B cell (primary cell): Measurements from ENCODE around the gene ZC3H11A. TPM values are rescaled to one million over a fixed set of nuclear protein-coding genes. Genes with fewer than 3 reads are reported as not detected.

Experiments
- ATAC-seq: fragments of 200-7000 bp; cut with Tn5 transposase; one replicate; pipeline ENCODE4 v1.10.0; 2021; ENCODE audit warnings: low read depth, mild to moderate bottlenecking, moderate number of reproducible peaks, moderate library complexity
- CTCF ChIA-PET: fragments of 350-600 bp; sonication (Branson Sonifier 250); formaldehyde crosslinking; loops from one replicate; lab custom pipeline; 2021; ENCODE audit warnings: antibody characterized with exemption, inconsistent platforms; lab: Charles Lee
- POLR2A ChIA-PET: fragments of 350-600 bp; sonication (Branson Sonifier 250); formaldehyde crosslinking; loops from one replicate; lab custom pipeline; 2021; ENCODE audit warnings: antibody characterized with exemption; lab: Charles Lee
- DNase-seq: peaks from one replicate; pipeline ENCODE4 v3.0.0; 2013
- H2AFZ ChIP-seq: 2 replicates; pipeline ENCODE4 v1.6.1; 2012; ENCODE audit warnings: mild to moderate bottlenecking, low read depth, low read length; ENCODE audit not compliant: insufficient read depth, poor library complexity, severe bottlenecking
- H3K27ac ChIP-seq, 2 donors: 1 replicate in 1 of 2; 2 replicates in 1 of 2; pipeline ENCODE4 v1.5.1; 2012 to 2013; ENCODE audit warnings: low read length in 2 of 2, mild to moderate bottlenecking in 2 of 2, moderate library complexity in 1 of 2
- H3K27me3 ChIP-seq, 4 experiments: fragments of 200-600 bp in 1 of 4; sonication (generic) in 1 of 4; replicated peaks in 1 of 4; 1 replicate in 2 of 4; 2 replicates in 2 of 4; pipeline versions ENCODE4 v1.6.1 to v1.7.0; 2013 to 2016; ENCODE audit warnings: low read length in 3 of 4, mild to moderate bottlenecking in 2 of 4, mixed read lengths in 1 of 4, moderate library complexity in 1 of 4; ENCODE audit not compliant: insufficient read depth in 4 of 4, control insufficient read depth in 3 of 4; ENCODE audit errors: control extremely low read depth in 1 of 4
- H3K36me3 ChIP-seq, 2 experiments: replicated peaks in 1 of 2; 1 replicate in 1 of 2; 2 replicates in 1 of 2; pipeline versions ENCODE4 v1.6.1 to v1.7.1; 2013; ENCODE audit warnings: low read length in 1 of 2; ENCODE audit not compliant: insufficient read depth in 2 of 2, control insufficient read depth in 1 of 2; ENCODE audit errors: control extremely low read depth in 1 of 2, extremely low read depth in 1 of 2
- H3K4me1 ChIP-seq, 2 donors: fragments of 200-600 bp in 1 of 2; sonication (generic) in 1 of 2; 1 replicate in 1 of 2; 2 replicates in 1 of 2; pipeline versions ENCODE4 v1.5.1 to v1.6.1; 2013 to 2017; ENCODE audit warnings: low read length in 2 of 2; ENCODE audit not compliant: control insufficient read depth in 2 of 2, insufficient read depth in 2 of 2
- H3K4me2 ChIP-seq: replicated peaks from 2 replicates; pipeline ENCODE3; 2012; ENCODE audit warnings: mild to moderate bottlenecking, low read depth, low read length; ENCODE audit not compliant: poor library complexity, severe bottlenecking
- H3K4me3 ChIP-seq, 5 experiments: fragments of 200-600 bp in 1 of 5; sonication (generic) in 1 of 5; 1 replicate in 3 of 5; 2 replicates in 2 of 5; pipeline versions ENCODE4 v1.5.1 to v1.7.0; 2011 to 2016; ENCODE audit warnings: low read length in 4 of 5, mild to moderate bottlenecking in 4 of 5, low read depth in 2 of 5, control low read depth in 1 of 5, moderate library complexity in 1 of 5; ENCODE audit not compliant: insufficient read depth in 1 of 5; ENCODE audit errors: control extremely low read depth in 1 of 5, extremely low read depth in 1 of 5
- H3K79me2 ChIP-seq: fragments of 200-600 bp; sonication (generic); one replicate; pipeline ENCODE4 v1.6.0; 2016; ENCODE audit warnings: low read length; ENCODE audit not compliant: control insufficient read depth, insufficient read depth
- H3K9ac ChIP-seq: fragments of 200-600 bp; sonication (generic); 2 replicates; pipeline ENCODE4 v1.6.1; 2017; ENCODE audit warnings: mild to moderate bottlenecking, low read length, moderate library complexity
- H3K9me3 ChIP-seq, 3 donors: one replicate each; pipeline versions ENCODE4 v1.6.1 to v1.7.1; 2013; ENCODE audit warnings: low read length in 2 of 3; ENCODE audit not compliant: control insufficient read depth in 2 of 3, insufficient read depth in 1 of 3; ENCODE audit errors: control extremely low read depth in 1 of 3
- H4K20me1 ChIP-seq: 2 replicates; pipeline ENCODE4 v1.6.0; 2012; ENCODE audit warnings: mild to moderate bottlenecking, low read length; ENCODE audit not compliant: insufficient read depth, control insufficient read depth, poor library complexity, severe bottlenecking
- H3K27ac Mint-ChIP-seq: one replicate; pipeline ENCODE4 v1.8.0; 2021; ENCODE audit warnings: mixed read lengths
- H3K27me3 Mint-ChIP-seq: one replicate; pipeline ENCODE4 v1.8.0; 2021; ENCODE audit warnings: mixed read lengths
- H3K4me1 Mint-ChIP-seq: one replicate; pipeline ENCODE4 v1.8.0; 2021; ENCODE audit warnings: mixed read lengths
- H3K4me3 Mint-ChIP-seq: one replicate; pipeline ENCODE4 v1.8.0; 2021; ENCODE audit warnings: mixed read lengths
- H3K9me3 Mint-ChIP-seq: one replicate; pipeline ENCODE4 v1.8.0; 2022; ENCODE audit warnings: mixed read lengths; ENCODE audit not compliant: insufficient read depth
- CTCF ChIP-seq: fragments of 200-600 bp; IDR thresholded peaks from one replicate; pipeline ENCODE4 v1.8.0; 2022; ENCODE audit warnings: antibody characterized with exemption, mild to moderate bottlenecking
- EZH2 ChIP-seq: IDR thresholded peaks from 2 replicates; pipeline ENCODE4 v1.6.1; 2012; ENCODE audit warnings: borderline replicate concordance, low read depth, mild to moderate bottlenecking, moderate library complexity, low read length; ENCODE audit not compliant: insufficient read depth, poor library complexity, severe bottlenecking
- WGBS: methylation state at CpG from one replicate; pipeline ENCODE4 v1.1.5; 2013; ENCODE audit warnings: missing lambda C conversion rate; ENCODE audit not compliant: insufficient coverage; 5-methylcytosine and 5-hydroxymethylcytosine counted together
- intact Hi-C: fragments of 100-400 bp; cut with micrococcal nuclease; formaldehyde crosslinking; loops from one replicate; pipeline ENCODE4 v1.10.0; 2022
- polyA plus RNA-seq: library from polyadenylated mRNA; depleted of rRNA; stranded (reverse); fragments of >200 nt; gene quantifications from 2 replicates; pipeline ENCODE4 v1.2.3, GENCODE V29; 2012
- total RNA-seq, 2 donors: library from RNA; stranded (reverse); fragments of 120-200 nt in 1 of 2; gene quantifications; 1 replicate in 1 of 2; 2 replicates in 1 of 2; pipeline versions ENCODE4 v1.2.3 to v1.2.4, GENCODE V29; 2013 to 2022

ZC3H11A gene
- total and polyA plus RNA-seq, 2 donors (not counting 1 experiment from before 2014, with no cell fraction given), result 72.1 to 130 TPM

- Mint-ChIP-seq H3K4me1 (peaks cover 22% of the 10 kb centered on the region), H3K27ac (no peak overlapping the region), H3K4me3 (no peak overlapping the region), H3K27me3 (no peaks in the 10 kb centered on the region), H3K9me3 (no peaks in the 10 kb centered on the region)
- Histone ChIP-seq H3K9ac (no peak overlapping the region), H3K79me2 (peaks cover 17% of the 10 kb centered on the region), H2AFZ (no peak overlapping the region), H3K4me1 (peaks cover 4 to 17% of the 10 kb centered on the region in 2 donors), H3K36me3 (peaks cover 4 to 30% of the 10 kb centered on the region in 2 experiments), H3K4me2 (no peak overlapping the region), H3K9me3 (no peaks in the 10 kb centered on the region), H3K4me3 (no peak overlapping the region), H3K27ac (no peak overlapping the region), H3K27me3 (peaks cover 0 to 2% (median 0%) of the 10 kb centered on the region in 4 experiments), H4K20me1 (no peaks in the 10 kb centered on the region)
- no peak for DNase-seq
- WGBS, result 67% methylated on average over 6 of the region's 15 CpGs
- CTCF ChIA-PET, result no interaction called here
- TF ChIP-seq CTCF (no peak), EZH2 (no peak)
- intact Hi-C loops, result loop anchor here (5.0 kb wide), 1 partner anchor 142 kb away; the partner anchor contains the start of gene ATP2B4
- POLR2A ChIA-PET, result no interaction called here
- ATAC-seq, result no peak
These were observed 25.7 kb upstream of the ZC3H11A start for GRCh38 chr1:203769505-203770343.

- no peaks in the 10 kb centered on the region for H4K20me1 ChIP-seq
- DNase-seq, result no peak
- H3K79me2 ChIP-seq, result peaks cover 4% of the 10 kb centered on the region
- peak overlapping the region in 1 of 2 donors; percentile 12 for H3K27ac ChIP-seq
- intact Hi-C loops, result no loop called here
- no peak for TF ChIP-seq CTCF
- no peak for TF ChIP-seq EZH2
- H3K4me2 ChIP-seq, result no peak overlapping the region
- no peaks in the 10 kb centered on the region for H3K9me3 Mint-ChIP-seq
- no peak overlapping the region for H3K4me3 Mint-ChIP-seq
- ChIA-PET POLR2A (no interaction called here), CTCF (interaction anchor here (1.0 to 2.0 kb wide), 2 partner anchors 9 to 268 kb away, joined by 5 to 6 read pairs; no protein-coding TSS in a partner anchor)
- peaks cover 0 to 2% (median 0%) of the 10 kb centered on the region in 4 experiments for H3K27me3 ChIP-seq
- H3K27me3 Mint-ChIP-seq, result no peaks in the 10 kb centered on the region
- H2AFZ ChIP-seq, result no peak overlapping the region
- no peak overlapping the region for H3K27ac Mint-ChIP-seq
- H3K4me1 ChIP-seq, result peaks cover 5 to 6% of the 10 kb centered on the region in 2 donors
- 94% methylated on average over 6 of the region's 7 CpGs for WGBS
- H3K9ac ChIP-seq, result no peak overlapping the region
- H3K4me3 ChIP-seq, result no peak overlapping the region
- no peaks in the 10 kb centered on the region for H3K9me3 ChIP-seq
- ATAC-seq, result no peak
- H3K4me1 Mint-ChIP-seq, result peaks cover 25% of the 10 kb centered on the region
- H3K36me3 ChIP-seq, result peaks cover 5 to 30% of the 10 kb centered on the region in 2 experiments
These were observed 23.5 kb upstream of the ZC3H11A start for GRCh38 chr1:203771901-203772301.
